Activated CD4-positive, alpha-beta T cell treated with anti-CD3 and anti-CD28 coated beads for 24 hours (primary cell): ENCODE results near the gene SERINC3.

ENCODE experiments used
- DNase-seq, 2 donors: peaks; one replicate each; pipeline ENCODE4 v3.0.0-alpha.2; 2020; ENCODE audit warnings: low read depth in 2 of 2

Gene SERINC3

DNA sequence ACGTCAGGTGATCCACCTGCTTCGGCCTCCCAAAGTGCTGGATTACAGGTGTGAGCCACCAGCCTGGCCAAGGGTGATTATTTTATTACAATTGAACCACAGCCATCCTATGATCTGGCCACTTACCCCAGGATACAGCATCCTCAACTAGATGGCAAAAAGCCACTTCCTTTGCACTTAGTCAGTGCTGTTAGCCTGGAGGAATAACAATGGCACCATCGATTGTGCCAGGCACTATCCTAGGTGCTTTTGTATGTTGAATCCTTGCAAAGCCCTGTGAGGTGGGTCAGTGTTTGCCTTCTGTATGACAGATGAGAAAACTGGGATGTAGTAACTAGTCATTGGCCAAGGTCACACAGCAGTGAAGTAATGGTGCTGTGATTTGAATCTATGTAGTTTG lies 57.4 kb downstream of the SERINC3 start:
- no peak for DNase-seq

DNA sequence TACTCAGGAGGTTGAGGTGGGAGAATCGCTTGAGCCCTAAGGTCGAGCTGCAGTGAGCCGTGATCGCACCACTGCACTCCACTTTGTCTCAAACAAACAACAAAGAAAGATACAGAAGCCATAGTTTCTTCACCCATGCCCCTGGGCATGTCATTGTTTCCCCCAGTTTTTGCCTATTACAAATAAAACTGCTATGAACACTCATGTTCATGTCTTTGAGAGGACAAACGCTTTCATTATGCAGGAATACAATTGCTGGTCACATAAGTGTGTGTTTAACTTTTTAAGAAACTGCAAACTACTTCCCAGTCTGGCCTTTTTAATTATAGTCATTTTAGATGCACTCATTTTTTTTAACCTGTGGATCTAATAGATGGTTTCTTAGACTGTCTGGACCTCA lies 58.4 kb downstream of the SERINC3 start:
- no peak for DNase-seq

DNA sequence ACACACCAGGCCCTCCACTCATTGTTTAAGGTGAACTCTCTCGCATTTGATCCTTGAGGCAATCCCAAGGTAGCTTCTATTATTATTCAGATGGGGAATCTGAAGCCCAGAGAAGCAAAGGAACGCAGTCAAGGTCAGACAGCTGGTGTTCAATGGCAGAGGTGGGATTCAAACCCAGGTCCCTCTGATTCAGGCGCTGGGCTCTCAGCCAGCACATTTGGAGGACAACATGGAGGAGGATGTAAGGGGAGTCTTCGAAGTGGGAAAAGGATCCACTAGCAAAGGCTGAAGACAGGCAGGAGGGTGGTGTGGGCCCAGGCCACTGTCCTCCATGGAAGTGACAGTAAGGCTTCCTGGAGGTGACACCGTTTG lies 60.1 kb downstream of the SERINC3 start:
- no peak for DNase-seq

DNA sequence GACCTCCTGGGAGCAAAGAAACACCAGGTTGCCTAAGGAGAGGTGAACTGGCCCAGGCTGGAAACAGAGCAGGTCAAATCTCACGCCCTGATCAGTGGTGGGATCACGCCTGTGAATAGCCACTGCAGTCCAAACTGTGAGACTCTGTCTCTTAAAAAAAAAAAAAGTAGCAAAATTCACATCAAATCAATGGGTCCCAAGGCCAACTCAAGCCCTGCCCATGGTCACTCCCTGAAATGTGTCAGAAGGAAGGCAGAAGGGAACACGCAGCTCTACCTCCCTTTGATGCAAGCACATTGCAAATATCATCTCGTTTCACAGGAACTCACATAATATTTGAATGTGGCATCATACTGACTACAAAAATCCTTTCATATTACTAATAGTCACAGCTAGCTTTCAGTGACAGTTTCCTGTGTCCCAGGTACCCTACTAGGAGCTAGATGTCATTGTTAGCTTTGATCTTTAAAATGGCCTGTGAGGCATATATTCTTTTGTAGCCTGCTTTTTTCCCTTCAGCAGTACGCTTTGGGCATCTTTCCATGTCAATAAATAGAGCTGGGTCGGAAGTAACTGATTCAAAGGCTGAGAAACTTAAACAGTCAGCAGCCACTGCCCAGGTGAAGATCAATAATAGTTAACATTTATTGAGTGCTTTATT lies 60.6 kb downstream of the SERINC3 start:
- no peak for DNase-seq

DNA sequence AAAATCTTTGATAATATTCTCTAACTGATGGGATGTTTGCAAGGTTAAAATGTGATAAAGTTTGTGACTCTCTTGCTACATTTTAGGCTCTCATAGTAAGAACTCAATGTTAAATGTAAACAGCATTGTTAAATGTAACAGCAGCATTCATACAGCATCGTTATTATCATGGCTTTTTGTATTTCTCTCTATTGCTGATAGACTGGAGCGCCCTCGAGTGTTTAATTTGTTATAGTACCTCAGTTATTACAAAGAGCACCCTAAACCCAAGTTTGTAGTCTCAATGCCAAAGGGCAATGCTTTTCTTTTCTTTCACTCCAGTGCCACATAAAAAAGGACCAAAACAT lies 61.1 kb downstream of the SERINC3 start:
- no peak for DNase-seq

DNA sequence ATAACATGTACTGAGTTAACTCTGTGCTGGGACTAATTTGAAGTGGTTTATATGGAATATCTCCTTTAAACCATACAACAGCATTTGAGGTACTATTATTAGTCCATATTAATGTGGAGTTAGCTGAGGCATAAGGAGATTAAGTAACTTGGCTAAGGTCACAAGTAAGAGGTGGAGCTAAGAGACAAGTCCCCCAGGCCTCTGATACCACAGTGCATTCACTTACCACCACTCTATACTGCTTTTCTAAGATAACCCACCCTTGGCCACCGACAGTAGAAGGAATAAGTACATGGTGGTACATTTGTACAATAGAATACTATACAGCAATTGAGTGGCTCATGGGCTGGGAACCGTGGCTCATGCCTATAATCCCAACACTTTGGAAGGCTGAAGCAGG lies 62.6 kb downstream of the SERINC3 start:
- DNase-seq: no peak

DNA sequence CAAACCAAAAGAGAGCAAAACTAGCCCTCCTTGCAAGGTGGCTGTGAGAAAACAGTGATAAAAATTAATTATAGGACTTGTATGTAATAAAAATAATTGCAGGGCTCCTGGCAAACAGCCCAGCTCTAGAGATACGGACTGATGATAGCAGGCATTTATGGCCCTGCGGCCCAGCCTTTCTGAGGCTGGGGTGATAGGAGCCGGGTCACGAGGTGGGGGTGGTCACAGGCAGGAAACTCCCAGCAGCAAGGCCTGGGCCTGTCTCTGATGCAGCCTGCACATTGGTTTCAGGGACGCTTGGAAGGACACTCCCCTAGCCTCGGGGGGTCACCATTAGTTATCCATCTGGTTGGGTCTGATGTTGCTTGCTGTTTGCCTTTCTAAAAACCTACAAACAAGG lies 64.9 kb downstream of the SERINC3 start:
- DNase-seq: no peak

DNA sequence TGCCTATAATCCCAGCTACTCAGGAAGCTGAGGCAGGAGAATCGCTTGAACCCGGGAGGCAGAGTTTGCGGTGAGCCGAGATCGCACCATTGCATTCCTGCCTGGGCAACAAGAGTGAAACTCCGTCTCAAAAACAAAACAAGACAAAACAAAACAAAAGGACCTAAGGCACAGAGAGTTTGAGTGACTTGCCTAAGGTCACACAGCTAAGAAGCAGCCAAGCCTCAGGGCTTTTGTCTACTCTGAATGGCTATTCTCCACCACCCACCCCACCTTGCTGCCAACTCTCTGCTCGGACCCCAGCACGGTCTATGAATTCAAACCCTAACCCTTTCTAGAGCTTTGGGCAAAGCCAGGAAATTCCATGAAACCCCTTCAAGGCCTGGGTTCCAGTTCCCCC lies 65.3 kb downstream of the SERINC3 start:
- DNase-seq: no peak

DNA sequence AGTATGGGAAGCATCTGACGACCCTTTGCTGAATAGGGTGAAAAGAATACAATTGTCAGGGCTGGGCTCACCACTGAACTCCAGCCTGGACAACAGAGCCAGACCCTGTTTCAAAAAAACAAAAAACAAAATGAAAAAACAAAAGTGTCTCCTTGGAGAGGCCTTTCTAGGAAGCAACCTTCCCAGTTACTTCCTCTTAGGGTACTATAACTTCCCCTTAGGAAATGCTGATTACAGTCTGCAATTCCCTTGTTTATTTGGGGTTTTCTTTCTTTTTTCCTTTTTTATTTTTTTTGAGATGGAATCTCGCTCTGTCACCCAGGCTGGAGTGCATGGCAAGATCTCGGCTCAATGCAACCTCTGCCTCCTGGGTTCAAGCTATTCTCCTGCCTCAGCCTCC lies 66.7 kb downstream of the SERINC3 start:
- DNase-seq: no peak

DNA sequence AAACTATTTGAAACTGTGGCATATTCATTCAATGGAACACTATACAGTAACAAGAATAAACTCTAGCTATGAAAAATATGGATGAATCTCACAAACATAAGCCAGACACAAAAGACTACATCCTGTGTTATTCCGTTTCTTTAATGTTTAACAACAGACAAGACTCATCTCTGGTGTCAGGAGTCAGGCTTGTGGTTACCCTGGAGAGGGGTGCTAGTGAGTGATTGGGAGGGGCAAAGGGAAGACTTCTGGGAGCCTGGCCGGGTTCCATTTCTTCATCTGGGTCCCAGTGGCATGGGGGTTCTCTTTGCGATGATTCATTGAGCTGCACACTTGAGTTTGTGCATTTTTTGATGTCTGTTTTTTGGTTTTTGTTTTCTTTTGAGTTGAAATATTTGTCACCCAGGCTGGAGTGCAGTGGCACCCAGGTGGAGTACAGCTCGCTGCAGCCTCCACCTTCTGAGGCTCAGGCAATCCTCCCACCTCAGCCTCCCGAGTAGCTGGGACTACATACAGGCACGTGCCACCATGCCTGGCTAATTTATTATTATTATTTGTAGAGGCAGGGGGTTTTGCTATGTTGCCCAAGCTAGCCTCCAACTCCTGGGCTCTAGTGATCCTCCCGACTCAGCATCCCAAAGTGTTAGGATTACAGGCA lies 67.4 kb downstream of the SERINC3 start:
- DNase-seq: no peak

DNA sequence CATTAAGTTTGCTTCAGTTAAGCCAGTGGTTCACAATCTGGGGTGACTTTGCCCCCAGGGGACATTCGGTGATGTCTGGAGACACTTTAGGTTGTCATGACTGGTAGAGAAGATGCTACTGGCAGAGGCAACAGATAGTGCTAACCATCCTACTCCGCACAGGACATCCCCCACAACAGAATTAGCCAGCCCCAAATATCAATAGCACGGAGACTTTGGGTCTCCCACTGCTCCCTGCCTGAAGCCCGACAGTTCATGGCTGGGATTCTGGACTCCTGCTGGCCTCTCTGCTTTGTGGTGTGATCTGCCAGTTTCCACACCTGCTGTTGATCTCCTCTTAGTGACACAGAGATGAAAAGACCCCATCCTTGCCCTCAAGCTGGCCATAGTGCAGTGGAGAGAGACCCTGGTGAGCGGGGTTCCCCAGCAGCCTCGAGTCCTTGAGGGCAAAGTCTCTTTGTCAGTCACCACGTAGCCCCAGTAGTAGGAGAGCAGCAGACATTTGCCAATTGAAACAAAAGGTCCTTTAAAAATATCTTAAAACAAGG lies 70.9 kb downstream of the SERINC3 start:
- no peak for DNase-seq

DNA sequence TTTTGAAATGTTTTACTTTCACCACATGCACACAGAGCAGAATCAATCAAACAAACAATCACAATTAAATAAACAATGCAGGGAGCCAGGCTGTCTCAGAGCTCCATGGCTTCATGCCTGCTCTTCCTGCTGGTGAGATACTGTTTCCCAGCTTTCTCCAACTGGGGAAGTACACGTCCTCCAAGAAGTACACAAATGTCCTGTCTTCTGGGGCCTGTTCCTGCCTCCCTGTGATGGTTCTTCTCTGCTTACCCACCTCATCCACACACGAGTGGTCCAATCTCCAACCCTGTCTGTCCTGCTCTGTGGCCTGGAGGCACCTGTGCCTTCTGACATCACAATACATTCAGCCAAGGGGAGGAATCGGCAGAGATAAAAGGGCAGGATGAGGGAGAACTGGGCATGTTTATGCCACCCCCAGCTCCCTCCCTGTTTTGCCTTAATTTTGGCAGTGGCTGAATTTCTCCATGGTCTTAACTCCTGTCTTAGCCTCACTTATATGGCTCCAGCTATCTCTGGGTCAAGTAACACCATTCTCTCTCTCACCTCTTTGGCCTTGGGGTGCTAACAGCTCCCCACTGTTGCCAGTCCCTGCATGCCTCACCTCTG lies 71.5 kb downstream of the SERINC3 start:
- DNase-seq: no peak

DNA sequence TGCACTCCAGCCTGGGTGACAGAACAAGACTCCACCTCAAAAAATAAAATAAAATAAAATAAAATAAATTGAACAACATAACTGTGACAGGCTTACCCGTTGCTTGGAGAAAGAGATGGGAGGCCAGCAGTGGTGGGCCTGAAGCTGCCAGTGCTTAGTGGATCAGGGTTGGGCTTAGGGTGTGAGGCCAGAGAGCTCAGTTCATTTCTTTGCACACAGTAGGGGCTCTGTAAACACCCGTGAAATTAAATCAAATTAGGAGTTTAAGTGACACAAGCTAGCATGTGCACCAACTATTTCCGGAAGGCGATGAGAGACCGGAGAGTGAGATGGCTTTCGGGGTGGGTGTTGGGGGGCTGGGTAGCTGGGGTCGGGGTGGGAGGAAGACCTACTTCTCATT lies 72.0 kb downstream of the SERINC3 start:
- no peak for DNase-seq

DNA sequence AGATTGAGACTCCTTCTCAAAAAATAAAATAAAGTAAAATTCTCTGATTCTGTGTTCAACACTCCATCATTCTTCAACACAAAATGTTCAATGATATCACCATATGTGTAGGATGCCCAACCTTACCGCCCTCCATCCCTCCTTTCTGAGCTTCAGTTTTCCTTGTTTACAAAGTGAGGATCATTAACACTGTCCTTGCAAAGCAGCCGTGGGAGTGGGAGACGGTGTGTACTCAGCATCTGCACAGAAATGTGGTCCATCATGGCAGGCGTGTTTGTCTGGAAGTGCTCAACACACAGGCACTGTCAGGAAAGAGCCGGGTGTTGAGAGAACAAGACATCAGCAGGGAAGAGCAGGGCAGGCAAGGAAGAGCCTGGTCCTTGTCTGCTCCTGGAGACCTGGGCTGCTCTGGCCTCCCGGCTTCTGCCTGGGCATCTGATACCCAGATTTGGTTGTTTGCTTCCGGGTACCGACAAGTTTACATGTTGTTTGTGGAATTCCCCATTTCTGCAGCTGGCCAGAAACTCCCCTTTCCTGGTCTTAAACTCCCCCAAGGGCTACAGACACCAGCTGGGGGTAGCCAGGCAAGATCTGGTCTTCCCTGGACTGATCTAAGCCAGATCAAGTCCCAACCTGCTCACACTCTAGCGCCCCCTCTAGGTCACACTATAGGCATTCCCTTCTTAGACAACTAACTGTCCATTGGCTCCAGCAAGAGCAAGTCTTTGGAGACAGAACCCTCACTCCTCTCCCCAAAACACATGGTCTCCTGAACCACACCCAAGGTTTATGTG lies 72.9 kb downstream of the SERINC3 start:
- no peak for DNase-seq

DNA sequence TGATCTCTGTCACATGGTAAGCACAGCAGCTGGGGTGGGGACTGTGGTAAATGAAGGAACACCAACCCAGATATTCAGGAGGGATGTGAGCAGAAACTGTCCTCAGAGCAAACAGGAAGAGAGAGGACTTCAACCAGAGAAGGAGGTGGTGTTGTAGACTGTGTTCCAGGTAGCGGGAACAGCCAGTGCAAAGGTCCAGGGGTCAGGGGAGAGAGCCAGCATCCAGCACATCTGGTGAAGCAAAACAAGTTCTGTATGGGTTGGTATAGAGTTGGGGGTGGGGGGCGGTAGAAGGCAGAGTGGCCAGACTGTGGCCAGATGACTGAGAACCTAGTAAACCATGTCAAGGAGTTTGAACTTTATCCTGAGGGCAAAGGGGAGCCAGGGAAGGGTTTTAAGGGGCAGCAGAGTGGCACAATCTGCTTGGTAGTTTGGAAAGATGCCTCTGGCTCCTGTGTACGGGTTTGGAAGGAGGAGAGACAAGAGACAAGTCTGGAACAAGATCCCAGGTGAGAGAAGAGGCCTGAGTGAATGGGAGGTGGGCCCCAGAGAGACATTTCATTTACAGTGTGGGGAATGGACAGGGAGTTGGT lies 73.9 kb downstream of the SERINC3 start:
- no peak for DNase-seq
